Measurements from ENCODE around the gene L3MBTL1. TPM values are rescaled to one million over a fixed set of nuclear protein-coding genes. Genes with fewer than 3 reads are reported as not detected.

L3MBTL1 gene
- total RNA-seq, 1 experiment from 2014 or later = 21.6 TPM

DNA sequence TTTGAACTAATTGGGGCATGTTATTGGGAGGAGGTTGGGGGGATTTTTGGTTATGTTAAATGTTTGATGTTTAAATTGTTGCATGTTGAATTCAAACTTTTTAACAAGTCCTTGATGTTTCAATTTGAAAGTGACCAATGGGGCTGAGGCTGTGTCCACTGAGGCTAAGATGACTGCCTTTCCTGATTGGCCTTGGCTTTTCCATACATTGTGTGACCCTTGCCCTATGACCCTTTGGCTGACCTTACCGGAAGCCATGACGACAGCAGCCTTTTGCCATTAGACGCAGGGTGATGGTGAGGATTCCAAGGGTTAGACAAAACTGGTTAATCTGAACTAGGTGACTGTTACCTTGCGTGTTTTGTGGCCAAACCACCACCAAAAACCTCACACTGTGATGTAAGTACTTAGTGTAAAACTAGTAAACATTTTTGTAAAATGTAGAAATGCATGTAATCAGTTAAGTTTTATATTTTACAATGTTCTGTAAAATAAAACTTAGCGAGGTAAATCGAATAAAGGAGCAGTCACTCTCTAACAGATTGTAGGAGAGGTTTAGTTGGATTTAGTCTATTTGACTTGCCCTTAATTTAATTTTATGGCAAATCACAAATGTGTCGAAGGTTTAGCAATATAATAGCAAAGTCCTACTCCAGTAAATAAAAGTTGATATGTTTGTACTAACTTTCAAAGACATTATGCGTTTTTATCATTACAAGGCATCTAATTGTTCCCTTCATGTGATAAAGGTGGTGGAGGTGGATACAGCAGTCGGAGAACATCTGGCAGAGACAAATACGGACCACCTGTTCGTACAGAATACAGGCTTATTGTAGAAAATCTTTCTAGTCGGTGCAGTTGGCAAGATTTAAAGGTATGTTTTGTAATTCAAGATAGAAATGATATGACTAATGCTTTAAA is 48.2 kb upstream of the L3MBTL1 start:
- DNase-seq (ENCODE audit: low read depth, low spot score) (no peak), ATAC-seq (no peak)
- H3K9me2 ChIP-seq (ENCODE audit: insufficient read depth) = no peaks in the 10 kb centered on the region
- RAD21 ChIA-PET (ENCODE audit: low non-redundant PET in 1 of 2, low total read pairs in 2 of 2, uncharacterized antibody in 2 of 2, unreplicated experiment in 2 of 2) = no interaction called here
- POLR2A ChIA-PET = interaction anchor here (0.7 to 3.6 kb wide), 4 partner anchors 48 to 276 kb away, joined by 3 to 22 read pairs (median 4); partner anchors contain the start of genes IFT52 and L3MBTL1
- TSS peak; percentile 57 for BruUV-seq (replicated peaks)
- no peaks in the 10 kb centered on the region for H3K27me3 ChIP-seq (ENCODE audit: insufficient read depth, low read length)
- no peak for TF ChIP-seq EGR1 (IDR thresholded peaks at IDR 0.05; ENCODE audit: low read depth)
- TF ChIP-seq CEBPB (IDR thresholded peaks at IDR 0.05; ENCODE audit: low read depth) = no peak
- no peak for TF ChIP-seq FOSL1 (IDR thresholded peaks at IDR 0.05; ENCODE audit: low read depth)
- no peak for TF ChIP-seq POLR2A (IDR thresholded peaks at IDR 0.05; ENCODE audit: borderline replicate concordance, extremely low read depth, insufficient read depth, insufficient read length)
- TF ChIP-seq, protein P1, sequence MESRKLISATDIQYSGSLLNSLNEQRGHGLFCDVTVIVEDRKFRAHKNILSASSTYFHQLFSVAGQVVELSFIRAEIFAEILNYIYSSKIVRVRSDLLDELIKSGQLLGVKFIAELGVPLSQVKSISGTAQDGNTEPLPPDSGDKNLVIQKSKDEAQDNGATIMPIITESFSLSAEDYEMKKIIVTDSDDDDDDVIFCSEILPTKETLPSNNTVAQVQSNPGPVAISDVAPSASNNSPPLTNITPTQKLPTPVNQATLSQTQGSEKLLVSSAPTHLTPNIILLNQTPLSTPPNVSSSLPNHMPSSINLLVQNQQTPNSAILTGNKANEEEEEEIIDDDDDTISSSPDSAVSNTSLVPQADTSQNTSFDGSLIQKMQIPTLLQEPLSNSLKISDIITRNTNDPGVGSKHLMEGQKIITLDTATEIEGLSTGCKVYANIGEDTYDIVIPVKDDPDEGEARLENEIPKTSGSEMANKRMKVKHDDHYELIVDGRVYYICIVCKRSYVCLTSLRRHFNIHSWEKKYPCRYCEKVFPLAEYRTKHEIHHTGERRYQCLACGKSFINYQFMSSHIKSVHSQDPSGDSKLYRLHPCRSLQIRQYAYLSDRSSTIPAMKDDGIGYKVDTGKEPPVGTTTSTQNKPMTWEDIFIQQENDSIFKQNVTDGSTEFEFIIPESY (IDR thresholded peaks at IDR 0.05; ENCODE audit: extremely low read depth, insufficient replicate concordance, low read length) = no peak
- no peak for TF ChIP-seq SIN3A (IDR thresholded peaks at IDR 0.05; ENCODE audit: low read depth)
- no peak for TF ChIP-seq ZNF274 (IDR thresholded peaks at IDR 0.05; ENCODE audit: low read depth, low read length)
- TF ChIP-seq SP1 (IDR thresholded peaks at IDR 0.05; ENCODE audit: low read depth) = no peak
- TF ChIP-seq ELF1 (IDR thresholded peaks at IDR 0.05; ENCODE audit: borderline replicate concordance, low read depth) = no peak
- no peak for TF ChIP-seq EZH2phosphoT487 (IDR thresholded peaks at IDR 0.05; ENCODE audit: borderline replicate concordance)
- TF ChIP-seq TCF7L2 (IDR thresholded peaks at IDR 0.05; ENCODE audit: borderline replicate concordance, extremely low read depth, insufficient read depth, insufficient read length) = no peak
- TF ChIP-seq POLR2AphosphoS5 (IDR thresholded peaks at IDR 0.05; ENCODE audit: low read depth, low read length) = no peak
- TF ChIP-seq, protein P2, sequence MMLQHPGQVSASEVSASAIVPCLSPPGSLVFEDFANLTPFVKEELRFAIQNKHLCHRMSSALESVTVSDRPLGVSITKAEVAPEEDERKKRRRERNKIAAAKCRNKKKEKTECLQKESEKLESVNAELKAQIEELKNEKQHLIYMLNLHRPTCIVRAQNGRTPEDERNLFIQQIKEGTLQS (IDR thresholded peaks at IDR 0.05) = no peak
- TF ChIP-seq ZFX (IDR thresholded peaks at IDR 0.05) = no peak
- no peak for TF ChIP-seq EZH2 (IDR thresholded peaks at IDR 0.05)
- H3K27ac ChIP-seq (ENCODE audit: low read depth, low read length) = no peak overlapping the region; the same call in 1 of the 2 replicates
- CTCF ChIA-PET = interaction anchor here (2.3 kb wide), 1 partner anchor 11 kb away, joined by 20 read pairs; no protein-coding TSS in a partner anchor
- H2AFZ ChIP-seq (ENCODE audit: low read depth, low read length, poor library complexity, severe bottlenecking) = no peak overlapping the region
- peak overlapping the region; percentile 99 for H3K9ac ChIP-seq (ENCODE audit: low read length)
- peaks cover 65% of the 10 kb centered on the region for H3K79me2 ChIP-seq (ENCODE audit: insufficient read depth, low read length)
- peaks cover 45% of the 10 kb centered on the region for H4K20me1 ChIP-seq (ENCODE audit: insufficient read depth)
- intact Hi-C loops (cut with micrococcal nuclease) = no loop called here
- H3K9me3 ChIP-seq (ENCODE audit: control insufficient read depth in 1 of 2, insufficient read depth in 1 of 2, low read depth in 1 of 2, low read length in 2 of 2) = no peaks in the 10 kb centered on the region
- peaks cover 5 to 15% of the 10 kb centered on the region in 2 experiments; a peak in 3 of 4 replicates for H3K4me1 ChIP-seq (ENCODE audit: control insufficient read depth in 1 of 2, insufficient read depth in 2 of 2, low read length in 2 of 2)
- H3K4me2 ChIP-seq (ENCODE audit: low read length) = peak overlapping the region; percentile 86
- H3K4me3 ChIP-seq (replicated peaks in 1 of 2; ENCODE audit: low read depth in 1 of 2, low read length in 2 of 2) = peak overlapping the region; percentile 82 to 83
- H3K36me3 ChIP-seq (ENCODE audit: control insufficient read depth in 1 of 2, insufficient read depth in 2 of 2, low read length in 2 of 2) = peaks cover 50 to 53% of the 10 kb centered on the region in 2 experiments

Data from HCT116 (cell line).